ENCODE data around the gene AS3MT. TPM values are rescaled to one million over a fixed set of nuclear protein-coding genes. Genes with fewer than 3 reads are reported as not detected.
"Not testable (repeated sequence)": the region's sequence is repeated elsewhere in the genome, so short reads cannot be mapped to it uniquely, and the experiment has no call there.

The AS3MT gene
- 2.8 TPM for polyA plus RNA-seq (2013, experiment 1 of 2)
- 2.6 TPM for polyA plus RNA-seq (2013, experiment 2 of 2)

- peak within 1 kb of the TSS; percentile 15 for H2BK120ac ChIP-seq (ENCODE audit: low read depth, low read length)
- H3K4ac ChIP-seq (ENCODE audit: low read depth in 1 of 2, low read length in 2 of 2): peak within 1 kb of the TSS in 1 of 2 experiments; percentile 8
- peak within 1 kb of the TSS; percentile 19 for H4K91ac ChIP-seq (ENCODE audit: low read length)
- H2AFZ ChIP-seq (ENCODE audit: low read depth, low read length): peak within 1 kb of the TSS; percentile 72
- H3K79me1 ChIP-seq (replicated peaks; ENCODE audit: low read length, poor library complexity, severe bottlenecking): no peaks in the 10 kb centered on the region
- H3K4me1 ChIP-seq (ENCODE audit: control insufficient read depth, insufficient read depth, low read depth, low read length): peaks cover 5% of the 10 kb centered on the region
- WGBS: 11% methylated on average over 53 of the region's 63 CpGs
- H4K8ac ChIP-seq (ENCODE audit: low read length): peak within 1 kb of the TSS; percentile 71
- H3K36me3 ChIP-seq (ENCODE audit: control insufficient read depth in 1 of 2, insufficient read depth in 2 of 2, low read depth in 1 of 2, low read length in 2 of 2): peaks cover 0 to 4% of the 10 kb centered on the region in 2 experiments
- peak within 1 kb of the TSS in 1 of 2 experiments; percentile 93 for H2BK12ac ChIP-seq (ENCODE audit: low read length in 2 of 2)
- H2BK5ac ChIP-seq (ENCODE audit: low read depth, low read length, poor library complexity, severe bottlenecking): no peak within 1 kb of the TSS
- H2AK5ac ChIP-seq (ENCODE audit: low read length, severe bottlenecking): no peak within 1 kb of the TSS
- H3K27me3 ChIP-seq (ENCODE audit: control insufficient read depth in 1 of 2, insufficient read depth in 1 of 2, low read length in 2 of 2): no peaks in the 10 kb centered on the region
- H3K9me3 ChIP-seq (ENCODE audit: control insufficient read depth, low read length): no peaks in the 10 kb centered on the region
- H3K18ac ChIP-seq (ENCODE audit: low read depth in 1 of 2, low read length in 2 of 2): peak within 1 kb of the TSS; percentile 29 to 91
- peak within 1 kb of the TSS; percentile 56 to 78 for H3K4me3 ChIP-seq (ENCODE audit: insufficient read depth in 1 of 2, low read depth in 1 of 2, low read length in 2 of 2)
- no peak within 1 kb of the TSS for H2BK15ac ChIP-seq (ENCODE audit: low read depth, poor library complexity, severe bottlenecking)
- no peak within 1 kb of the TSS for H3K23ac ChIP-seq (ENCODE audit: low read length in 2 of 2)
- peak within 1 kb of the TSS; percentile 81 for H3K9ac ChIP-seq (ENCODE audit: low read length)
- no peak within 1 kb of the TSS for H3K27ac ChIP-seq (ENCODE audit: low read length, poor library complexity, severe bottlenecking)
- peak within 1 kb of the TSS; percentile 95 for H3K4me2 ChIP-seq (ENCODE audit: low read length, poor library complexity, severe bottlenecking)
- peak within 1 kb of the TSS in 1 of 2 experiments; percentile 29 for H3K14ac ChIP-seq (ENCODE audit: low read length in 2 of 2)
- DNase-seq: peak; percentile 43
Measured at GRCh38 chr10:102869258-102870198, at the start of gene AS3MT. Gene AS3MT (plus strand): TSS chr10:102869470. CDS start chr10:102869593, 123 bp downstream.

- H2AFZ ChIP-seq (ENCODE audit: low read depth, low read length); H3K27ac ChIP-seq (ENCODE audit: low read length, poor library complexity, severe bottlenecking); H2BK5ac ChIP-seq (ENCODE audit: low read depth, low read length, poor library complexity, severe bottlenecking); H4K8ac ChIP-seq (ENCODE audit: low read length); H3K4me2 ChIP-seq (ENCODE audit: low read length, poor library complexity, severe bottlenecking); H2BK12ac ChIP-seq (ENCODE audit: low read length in 2 of 2); H3K9me3 ChIP-seq (ENCODE audit: control insufficient read depth, low read length); H3K9ac ChIP-seq (ENCODE audit: low read length); H3K18ac ChIP-seq (ENCODE audit: low read depth in 1 of 2, low read length in 2 of 2); H3K4ac ChIP-seq (ENCODE audit: low read depth in 1 of 2, low read length in 2 of 2); H4K91ac ChIP-seq (ENCODE audit: low read length); H3K79me1 ChIP-seq (replicated peaks; ENCODE audit: low read length, poor library complexity, severe bottlenecking); H3K23ac ChIP-seq (ENCODE audit: low read length in 2 of 2); H3K36me3 ChIP-seq (ENCODE audit: control insufficient read depth in 1 of 2, insufficient read depth in 2 of 2, low read depth in 1 of 2, low read length in 2 of 2); H2BK15ac ChIP-seq (ENCODE audit: low read depth, poor library complexity, severe bottlenecking); H2BK120ac ChIP-seq (ENCODE audit: low read depth, low read length); H3K27me3 ChIP-seq (ENCODE audit: control insufficient read depth in 1 of 2, insufficient read depth in 1 of 2, low read length in 2 of 2); H2AK5ac ChIP-seq (ENCODE audit: low read length, severe bottlenecking); H3K4me3 ChIP-seq (ENCODE audit: insufficient read depth in 1 of 2, low read depth in 1 of 2, low read length in 2 of 2); DNase-seq; H3K14ac ChIP-seq (ENCODE audit: low read length in 2 of 2): not testable (repeated sequence)
- WGBS: 98% methylated on average over 5 of the region's 5 CpGs
- peaks cover 11% of the 10 kb centered on the region for H3K4me1 ChIP-seq (ENCODE audit: control insufficient read depth, insufficient read depth, low read depth, low read length)
Measured at GRCh38 chr10:102820008-102820407, 49.3 kb upstream of the AS3MT start.

GRCh38 chr10:102822222-102822621, 47.0 kb upstream of the AS3MT start:
- Histone ChIP-seq H3K23ac (ENCODE audit: low read length in 2 of 2) (no peak overlapping the region), H3K4me3 (ENCODE audit: insufficient read depth in 1 of 2, low read depth in 1 of 2, low read length in 2 of 2) (no peak overlapping the region), H4K8ac (ENCODE audit: low read length) (no peak overlapping the region), H4K91ac (ENCODE audit: low read length) (no peak overlapping the region), H2AK5ac (ENCODE audit: low read length, severe bottlenecking) (no peak overlapping the region), H3K4me1 (ENCODE audit: control insufficient read depth, insufficient read depth, low read depth, low read length) (no peaks in the 10 kb centered on the region), H2AFZ (ENCODE audit: low read depth, low read length) (no peak overlapping the region), H3K9me3 (ENCODE audit: control insufficient read depth, low read length) (no peaks in the 10 kb centered on the region), H3K14ac (ENCODE audit: low read length in 2 of 2) (no peak overlapping the region), H3K9ac (ENCODE audit: low read length) (no peak overlapping the region), H3K27me3 (ENCODE audit: control insufficient read depth in 1 of 2, insufficient read depth in 1 of 2, low read length in 2 of 2) (peaks cover 0 to 5% of the 10 kb centered on the region in 2 experiments), H2BK5ac (ENCODE audit: low read depth, low read length, poor library complexity, severe bottlenecking) (no peak overlapping the region), H3K4me2 (ENCODE audit: low read length, poor library complexity, severe bottlenecking) (no peak overlapping the region), H2BK120ac (ENCODE audit: low read depth, low read length) (no peak overlapping the region), H2BK15ac (ENCODE audit: low read depth, poor library complexity, severe bottlenecking) (no peak overlapping the region), H2BK12ac (ENCODE audit: low read length in 2 of 2) (no peak overlapping the region), H3K4ac (ENCODE audit: low read depth in 1 of 2, low read length in 2 of 2) (peak overlapping the region in 1 of 2 experiments; percentile 19), H3K36me3 (ENCODE audit: control insufficient read depth in 1 of 2, insufficient read depth in 2 of 2, low read depth in 1 of 2, low read length in 2 of 2) (no peaks in the 10 kb centered on the region), H3K18ac (ENCODE audit: low read depth in 1 of 2, low read length in 2 of 2) (no peak overlapping the region), H3K79me1 (replicated peaks; ENCODE audit: low read length, poor library complexity, severe bottlenecking) (peaks cover 2% of the 10 kb centered on the region), H3K27ac (ENCODE audit: low read length, poor library complexity, severe bottlenecking) (no peak overlapping the region)
- DNase-seq: no peak
- 88% methylated on average over 12 of the region's 12 CpGs for WGBS

- H3K4me2 ChIP-seq (ENCODE audit: low read length, poor library complexity, severe bottlenecking): no peak overlapping the region
- no peak overlapping the region for H2BK120ac ChIP-seq (ENCODE audit: low read depth, low read length)
- H2AK5ac ChIP-seq (ENCODE audit: low read length, severe bottlenecking): no peak overlapping the region
- H3K4ac ChIP-seq (ENCODE audit: low read depth in 1 of 2, low read length in 2 of 2): no peak overlapping the region
- no peaks in the 10 kb centered on the region for H3K4me1 ChIP-seq (ENCODE audit: control insufficient read depth, insufficient read depth, low read depth, low read length)
- DNase-seq: no peak
- no peaks in the 10 kb centered on the region for H3K79me1 ChIP-seq (replicated peaks; ENCODE audit: low read length, poor library complexity, severe bottlenecking)
- H3K27me3 ChIP-seq (ENCODE audit: control insufficient read depth in 1 of 2, insufficient read depth in 1 of 2, low read length in 2 of 2): peaks cover 0 to 5% of the 10 kb centered on the region in 2 experiments
- no peak overlapping the region for H4K8ac ChIP-seq (ENCODE audit: low read length)
- no peak overlapping the region for H2BK12ac ChIP-seq (ENCODE audit: low read length in 2 of 2)
- H3K9ac ChIP-seq (ENCODE audit: low read length): no peak overlapping the region
- H3K23ac ChIP-seq (ENCODE audit: low read length in 2 of 2): no peak overlapping the region
- no peak overlapping the region for H4K91ac ChIP-seq (ENCODE audit: low read length)
- H3K36me3 ChIP-seq (ENCODE audit: control insufficient read depth in 1 of 2, insufficient read depth in 2 of 2, low read depth in 1 of 2, low read length in 2 of 2): no peaks in the 10 kb centered on the region
- no peak overlapping the region for H3K14ac ChIP-seq (ENCODE audit: low read length in 2 of 2)
- no peak overlapping the region for H2BK5ac ChIP-seq (ENCODE audit: low read depth, low read length, poor library complexity, severe bottlenecking)
- WGBS: 92% methylated on average over 4 of the region's 4 CpGs
- no peak overlapping the region for H3K4me3 ChIP-seq (ENCODE audit: insufficient read depth in 1 of 2, low read depth in 1 of 2, low read length in 2 of 2)
- no peak overlapping the region for H3K18ac ChIP-seq (ENCODE audit: low read depth in 1 of 2, low read length in 2 of 2)
- H2BK15ac ChIP-seq (ENCODE audit: low read depth, poor library complexity, severe bottlenecking): no peak overlapping the region
- H2AFZ ChIP-seq (ENCODE audit: low read depth, low read length): no peak overlapping the region
- no peaks in the 10 kb centered on the region for H3K9me3 ChIP-seq (ENCODE audit: control insufficient read depth, low read length)
- no peak overlapping the region for H3K27ac ChIP-seq (ENCODE audit: low read length, poor library complexity, severe bottlenecking)
Measured at GRCh38 chr10:102824664-102825063, 44.6 kb upstream of the AS3MT start.

Measured in mesenchymal stem cell (in vitro differentiated cells and primary cell).